ENCODE measurements around the gene FUT9.

FUT9 gene

GRCh38 chr6:96142142-96142541, 126.4 kb downstream of the FUT9 start:
- ChIA-PET POLR2A (no interaction called here), CTCF (no interaction called here)
- DNase-seq (ENCODE audit: low read depth, low spot score), result no peak
- no peak for TF ChIP-seq CTCF (IDR thresholded peaks at IDR 0.05; ENCODE audit: insufficient read depth, low read length, missing control alignments)
- H3K4me3 ChIP-seq (ENCODE audit: low read depth, low read length), result no peak overlapping the region

- no peak for DNase-seq (ENCODE audit: low read depth, low spot score)
- no peak for TF ChIP-seq CTCF (IDR thresholded peaks at IDR 0.05; ENCODE audit: insufficient read depth, low read length, missing control alignments)
- no peak overlapping the region for H3K4me3 ChIP-seq (ENCODE audit: low read depth, low read length)
- POLR2A ChIA-PET, result no interaction called here
- CTCF ChIA-PET, result no interaction called here
Observed at GRCh38 chr6:96150431-96150830, 134.7 kb downstream of the FUT9 start.

- no peak for DNase-seq (ENCODE audit: low read depth, low spot score)
- no peak overlapping the region for H3K4me3 ChIP-seq (ENCODE audit: low read depth, low read length)
- ChIA-PET CTCF (no interaction called here), POLR2A (no interaction called here)
- no peak for TF ChIP-seq CTCF (IDR thresholded peaks at IDR 0.05; ENCODE audit: insufficient read depth, low read length, missing control alignments)
Observed at GRCh38 chr6:96151707-96152106, 135.9 kb downstream of the FUT9 start.

- no peak overlapping the region for H3K4me3 ChIP-seq (ENCODE audit: low read depth, low read length)
- TF ChIP-seq CTCF (IDR thresholded peaks at IDR 0.05; ENCODE audit: insufficient read depth, low read length, missing control alignments), result no peak
- ChIA-PET CTCF (no interaction called here), POLR2A (no interaction called here)
- no peak for DNase-seq (ENCODE audit: low read depth, low spot score)
Observed at GRCh38 chr6:96152114-96152708, 136.4 kb downstream of the FUT9 start.

GRCh38 chr6:96153775-96154174, 138.0 kb downstream of the FUT9 start:
- ChIA-PET CTCF (no interaction called here), POLR2A (no interaction called here)
- no peak for TF ChIP-seq CTCF (IDR thresholded peaks at IDR 0.05; ENCODE audit: insufficient read depth, low read length, missing control alignments)
- H3K4me3 ChIP-seq (ENCODE audit: low read depth, low read length), result no peak overlapping the region
- no peak for DNase-seq (ENCODE audit: low read depth, low spot score)

- no peak for DNase-seq (ENCODE audit: low read depth, low spot score)
- TF ChIP-seq CTCF (IDR thresholded peaks at IDR 0.05; ENCODE audit: insufficient read depth, low read length, missing control alignments), result no peak
- ChIA-PET POLR2A (no interaction called here), CTCF (no interaction called here)
- no peak overlapping the region for H3K4me3 ChIP-seq (ENCODE audit: low read depth, low read length)
Observed at GRCh38 chr6:96156425-96156824, 140.7 kb downstream of the FUT9 start.

Measured in AG04449 (cell line).